Loucy (cell line): ENCODE results near the gene PPAN.

Experiments used
- EZH2phosphoT487 ChIP-seq: fragments of 200-600 bp; IDR thresholded peaks from 2 replicates; pipeline ENCODE4 v1.6.1; 2018; ENCODE audit warnings: antibody characterized with exemption, mild to moderate bottlenecking, moderate library complexity, borderline replicate concordance
- TF ChIP-seq, protein P1 (sequence below): fragments of 200-600 bp; sonication (generic); conservative IDR thresholded peaks from 2 replicates; pipeline ENCODE4 v1.5.1; 2014; ENCODE audit warnings: mild to moderate bottlenecking, antibody characterized with exemption, low read length

DNA sequence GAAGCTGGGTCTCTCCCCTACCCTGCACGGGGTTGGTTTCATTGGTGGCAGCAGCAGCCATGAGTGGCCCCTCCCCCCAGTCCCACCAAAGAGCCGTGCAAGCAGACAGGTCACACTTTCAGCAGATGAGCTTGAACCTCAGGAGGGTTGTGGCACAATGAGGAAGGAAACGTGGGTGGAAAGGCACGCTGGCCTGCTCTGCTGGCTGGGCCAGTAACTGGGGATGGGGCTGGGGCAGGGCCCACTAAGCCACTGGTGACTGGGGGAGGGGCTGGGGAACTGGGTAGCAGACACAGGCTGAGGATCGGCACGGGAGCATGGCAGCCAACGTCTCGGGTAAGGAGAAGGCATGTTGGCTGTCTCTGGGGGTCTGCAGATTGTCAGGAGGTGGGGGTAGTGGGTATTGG lies 5.2 kb downstream of the PPAN start, which contains the start of gene P2RY11:
- TF ChIP-seq, protein P1, sequence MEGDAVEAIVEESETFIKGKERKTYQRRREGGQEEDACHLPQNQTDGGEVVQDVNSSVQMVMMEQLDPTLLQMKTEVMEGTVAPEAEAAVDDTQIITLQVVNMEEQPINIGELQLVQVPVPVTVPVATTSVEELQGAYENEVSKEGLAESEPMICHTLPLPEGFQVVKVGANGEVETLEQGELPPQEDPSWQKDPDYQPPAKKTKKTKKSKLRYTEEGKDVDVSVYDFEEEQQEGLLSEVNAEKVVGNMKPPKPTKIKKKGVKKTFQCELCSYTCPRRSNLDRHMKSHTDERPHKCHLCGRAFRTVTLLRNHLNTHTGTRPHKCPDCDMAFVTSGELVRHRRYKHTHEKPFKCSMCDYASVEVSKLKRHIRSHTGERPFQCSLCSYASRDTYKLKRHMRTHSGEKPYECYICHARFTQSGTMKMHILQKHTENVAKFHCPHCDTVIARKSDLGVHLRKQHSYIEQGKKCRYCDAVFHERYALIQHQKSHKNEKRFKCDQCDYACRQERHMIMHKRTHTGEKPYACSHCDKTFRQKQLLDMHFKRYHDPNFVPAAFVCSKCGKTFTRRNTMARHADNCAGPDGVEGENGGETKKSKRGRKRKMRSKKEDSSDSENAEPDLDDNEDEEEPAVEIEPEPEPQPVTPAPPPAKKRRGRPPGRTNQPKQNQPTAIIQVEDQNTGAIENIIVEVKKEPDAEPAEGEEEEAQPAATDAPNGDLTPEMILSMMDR: no peak
- no peak for TF ChIP-seq EZH2phosphoT487
